Inflammatory macrophage treated with lipopolysaccharide for 4 hours (primary cell): ENCODE data around the gene COPG2.
"Not testable (repeated sequence)": the region's sequence is repeated elsewhere in the genome, so short reads cannot be mapped to it uniquely, and the experiment has no call there.

Source experiments
- DNase-seq: peaks from one replicate; pipeline ENCODE4 v3.0.0-alpha.2; 2020

Gene COPG2

GRCh38 chr7:130554481-130554880 lies 114.1 kb downstream of the COPG2 start:
- no peak for DNase-seq

DNA sequence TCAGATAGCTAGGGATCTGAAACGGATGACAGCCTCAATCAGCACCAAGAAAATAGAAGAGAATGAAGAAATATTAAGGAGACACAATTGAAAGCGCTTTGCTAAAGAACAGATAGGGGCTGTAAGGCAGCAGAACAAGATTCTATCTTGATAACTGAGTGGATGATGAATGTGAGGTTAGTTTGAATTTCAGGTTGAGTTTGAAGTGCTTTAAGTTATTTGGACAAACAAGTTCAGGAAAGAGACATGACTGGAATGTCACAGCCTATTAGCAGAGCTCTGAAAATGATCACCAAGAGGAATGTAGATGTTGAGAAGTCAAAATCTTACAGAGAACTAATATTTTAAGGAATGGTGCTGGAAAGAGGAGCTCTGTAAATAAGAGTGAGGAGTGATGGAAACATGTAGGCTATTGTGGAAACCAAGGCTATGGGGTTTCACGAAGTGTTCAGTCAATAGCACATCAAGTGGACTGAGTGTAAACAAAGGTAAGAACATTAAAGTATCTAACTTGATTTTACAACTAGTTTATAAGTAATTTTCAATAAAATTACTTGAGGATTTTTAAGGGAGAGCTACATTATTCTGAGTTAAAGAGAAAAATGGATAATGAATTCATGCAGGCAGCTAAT lies 115.0 kb downstream of the COPG2 start:
- DNase-seq, result no peak

- no peak for DNase-seq
These were observed 124.2 kb downstream of the COPG2 start for GRCh38 chr7:130544356-130544755.

- DNase-seq, result no peak
These were observed 125.0 kb downstream of the COPG2 start for GRCh38 chr7:130543487-130544010.

DNA sequence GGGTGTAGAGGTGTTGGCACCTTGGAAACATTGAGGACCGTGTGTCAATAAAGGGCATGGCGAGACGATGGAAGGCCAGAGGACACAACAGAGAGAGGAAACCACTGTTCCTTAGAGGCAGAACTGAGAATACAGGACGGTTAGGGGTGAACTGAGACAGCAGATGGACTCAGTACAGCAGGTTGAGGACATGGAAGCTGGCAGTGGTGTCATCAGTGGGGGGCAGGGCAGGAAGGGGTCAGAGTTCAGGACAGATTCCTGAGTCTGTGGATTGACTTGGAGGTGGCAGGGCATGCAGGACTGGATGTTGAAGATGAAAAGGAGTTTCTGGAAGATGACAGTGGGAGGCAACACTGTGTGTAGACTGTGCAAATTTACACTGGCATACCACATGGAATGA lies 126.3 kb downstream of the COPG2 start:
- not testable (repeated sequence) for DNase-seq

DNA sequence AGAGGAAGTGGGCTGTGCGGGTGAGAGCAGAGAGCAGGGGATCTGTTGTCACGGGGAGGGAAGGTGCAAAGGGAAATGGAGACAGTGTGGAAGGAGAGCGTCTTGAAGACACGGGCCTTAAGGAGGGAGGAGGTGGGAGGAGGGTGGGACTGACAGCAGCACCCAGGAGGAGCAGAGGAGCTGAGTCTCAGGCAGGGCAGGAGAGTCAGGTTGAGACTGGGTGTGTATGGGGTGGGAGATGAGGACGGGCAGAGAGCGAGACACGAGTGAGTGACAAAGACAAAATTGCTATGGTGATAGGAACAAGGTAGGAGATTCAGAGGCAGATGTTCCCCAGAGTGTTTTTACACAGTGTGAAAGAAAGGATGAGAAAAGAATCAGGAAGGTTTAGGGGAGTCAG lies 127.3 kb downstream of the COPG2 start:
- DNase-seq, result not testable (repeated sequence)

DNA sequence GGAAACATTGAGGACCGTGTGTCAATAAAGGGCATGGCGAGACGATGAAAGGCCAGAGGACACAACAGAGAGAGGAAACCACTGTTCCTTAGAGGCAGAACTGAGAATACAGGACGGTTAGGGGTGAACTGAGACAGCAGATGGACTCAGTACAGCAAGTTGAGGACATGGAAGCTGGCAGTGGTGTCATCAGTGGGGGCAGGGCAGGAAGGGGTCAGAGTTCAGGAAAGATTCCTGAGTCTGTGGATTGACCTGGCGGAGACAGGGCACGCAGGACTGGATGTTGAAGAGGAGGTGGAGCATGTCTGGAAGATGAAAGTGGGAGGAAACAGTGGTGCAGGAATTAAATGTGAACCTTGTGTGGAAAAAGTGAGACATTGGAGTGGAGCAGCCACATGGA lies 130.7 kb downstream of the COPG2 start:
- DNase-seq, result not testable (repeated sequence)

GRCh38 chr7:130529417-130529816 lies 139.1 kb downstream of the COPG2 start:
- no peak for DNase-seq

- not testable (repeated sequence) for DNase-seq
These were observed 140.7 kb downstream of the COPG2 start for GRCh38 chr7:130527752-130528355.

- no peak for DNase-seq
These were observed 143.9 kb downstream of the COPG2 start for GRCh38 chr7:130524628-130525027.

GRCh38 chr7:130523519-130524125 lies 144.9 kb downstream of the COPG2 start:
- DNase-seq, result not testable (repeated sequence)

DNA sequence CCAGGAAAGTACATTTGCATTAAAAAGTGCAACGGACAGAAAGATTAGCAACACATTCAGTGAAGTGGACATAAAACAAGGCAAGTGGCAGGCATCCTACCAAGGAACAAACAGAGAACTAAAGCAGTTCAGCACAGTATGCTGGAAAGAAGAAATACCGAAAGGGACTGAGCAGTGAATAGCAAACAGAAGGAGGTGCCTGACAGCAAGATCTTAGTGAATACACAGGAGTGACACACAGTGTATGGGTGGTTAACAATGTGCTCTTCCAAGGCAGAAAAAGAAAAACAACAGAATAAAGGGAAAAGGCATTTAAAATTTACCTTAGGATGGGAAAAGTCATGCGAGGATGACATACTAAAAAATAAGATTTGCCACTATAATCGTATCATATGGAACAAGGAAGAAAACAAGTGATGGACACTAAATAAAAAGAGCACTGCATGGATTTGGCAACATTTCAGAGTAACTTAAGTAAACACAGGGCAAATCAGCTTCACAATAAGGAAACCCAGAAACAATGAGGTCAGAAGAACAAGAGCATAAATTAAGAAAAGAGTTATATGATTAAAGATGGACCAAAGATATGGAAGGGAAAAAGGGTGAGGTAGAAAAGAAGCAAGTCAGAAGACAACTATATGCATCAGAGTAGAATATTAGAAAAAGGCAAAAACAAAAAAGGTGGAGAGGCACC lies 147.1 kb downstream of the COPG2 start:
- DNase-seq, result no peak

GRCh38 chr7:130515315-130516040 lies 153.1 kb downstream of the COPG2 start:
- no peak for DNase-seq

- no peak for DNase-seq
These were observed 155.1 kb downstream of the COPG2 start for GRCh38 chr7:130513447-130513846.

DNA sequence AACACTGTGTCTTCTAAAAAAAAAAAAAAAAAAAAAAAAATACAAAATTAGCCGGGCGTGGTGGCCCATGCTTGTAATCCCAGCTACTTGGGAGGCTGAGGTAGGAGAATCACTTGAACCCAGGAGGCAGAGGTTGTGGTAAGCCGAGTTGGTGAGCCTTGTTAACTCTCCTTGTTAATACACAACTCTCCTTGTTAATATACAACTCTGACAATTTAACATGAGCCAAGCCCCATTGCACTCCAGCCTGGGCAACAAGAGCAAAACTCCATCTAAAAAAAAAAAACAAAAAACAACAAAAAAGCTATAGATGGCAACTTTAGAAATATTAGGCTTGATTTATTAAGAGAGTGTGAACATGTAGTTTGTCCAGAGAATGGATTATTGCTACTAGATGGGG lies 156.5 kb downstream of the COPG2 start:
- not testable (repeated sequence) for DNase-seq

- DNase-seq, result no peak
These were observed 162.2 kb downstream of the COPG2 start for GRCh38 chr7:130506358-130506757.

DNA sequence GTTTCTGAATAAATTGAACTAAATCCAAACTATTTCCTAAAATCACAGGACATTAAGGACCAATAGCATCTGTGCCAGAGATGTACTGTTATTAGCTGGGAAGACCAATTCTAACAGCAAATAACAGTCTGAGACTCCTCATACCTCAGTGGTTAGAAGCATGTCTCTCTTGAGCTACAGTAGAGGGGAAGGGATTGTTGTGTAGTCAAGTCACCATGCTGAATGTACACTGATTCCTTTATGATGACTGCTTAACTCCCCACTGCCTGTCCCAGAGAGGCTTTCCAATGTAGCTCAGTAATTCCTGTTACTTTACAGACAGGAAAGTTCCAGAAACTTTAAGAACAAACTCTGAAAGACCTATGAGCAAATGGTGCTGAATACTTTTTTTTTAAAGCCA lies 162.8 kb downstream of the COPG2 start:
- DNase-seq, result no peak

DNA sequence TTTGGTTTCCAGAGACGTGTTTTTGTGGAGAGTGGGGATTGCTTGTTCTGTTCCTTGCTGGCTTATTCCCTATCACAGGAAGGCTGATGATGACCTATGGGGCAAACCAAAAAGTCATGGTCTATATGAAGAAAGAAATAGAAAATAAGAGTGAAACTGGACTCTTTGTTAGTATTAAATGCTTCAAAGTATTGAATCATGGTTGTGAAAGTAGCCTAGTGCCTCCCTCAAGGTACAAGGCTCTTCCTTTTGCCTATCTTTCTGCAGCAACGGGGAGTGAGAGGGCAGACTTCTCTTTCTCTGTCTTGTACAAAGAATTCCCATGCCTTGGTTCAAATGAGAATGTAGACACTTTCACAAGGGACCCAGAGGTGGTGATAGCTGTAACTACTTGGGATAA lies 167.6 kb downstream of the COPG2 start:
- no peak for DNase-seq

GRCh38 chr7:130500463-130500862 lies 168.1 kb downstream of the COPG2 start:
- no peak for DNase-seq

DNA sequence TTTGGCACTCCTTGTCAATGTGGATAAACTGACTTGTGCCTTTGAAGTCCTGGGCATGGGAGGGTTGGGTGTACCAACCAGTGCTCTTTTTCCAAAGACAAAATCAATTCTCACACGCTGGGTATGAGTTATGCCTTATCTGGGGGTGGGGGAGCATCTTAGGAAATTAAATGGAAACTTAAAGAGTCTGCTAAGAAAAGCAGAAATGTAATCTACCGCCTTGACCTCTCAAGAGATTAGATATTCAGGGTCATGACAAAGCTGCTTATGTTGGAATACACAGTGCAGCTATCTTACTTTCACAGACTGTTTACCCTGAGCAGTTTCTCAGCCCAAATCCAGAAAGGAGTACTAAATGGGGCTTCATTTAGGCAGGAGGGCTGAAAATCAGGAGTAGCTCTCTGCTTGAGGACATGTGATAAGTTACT lies 174.1 kb downstream of the COPG2 start:
- DNase-seq, result no peak

DNA sequence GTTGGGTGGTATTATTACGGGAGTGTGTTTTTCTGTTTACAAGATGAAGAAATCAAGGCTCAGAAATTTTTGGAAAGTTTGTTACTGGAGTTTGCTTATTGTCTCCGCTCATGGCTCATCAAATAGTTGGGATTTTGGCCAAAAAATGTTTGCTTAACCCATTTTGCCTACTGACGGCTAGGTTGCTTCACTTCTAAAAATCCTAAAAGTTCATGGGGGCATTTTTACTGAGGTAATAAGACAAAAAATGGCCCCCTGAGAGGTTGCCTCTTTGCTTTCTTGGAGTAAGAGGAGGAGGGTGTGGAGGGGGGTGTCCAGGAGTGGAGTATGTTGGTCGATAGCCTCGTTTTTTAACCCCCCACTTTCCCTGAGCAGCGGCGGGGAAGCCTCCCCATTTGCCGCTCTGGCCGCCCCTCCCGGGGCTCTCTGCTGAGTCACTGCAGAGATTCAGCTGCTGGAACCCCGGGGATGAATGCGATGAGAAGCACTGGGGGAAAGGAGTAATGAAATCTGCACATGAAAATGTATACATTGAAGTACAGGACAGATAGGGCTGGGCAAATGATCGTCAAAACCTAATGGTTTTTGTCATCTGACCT lies 175.2 kb downstream of the COPG2 start:
- DNase-seq, result no peak

DNA sequence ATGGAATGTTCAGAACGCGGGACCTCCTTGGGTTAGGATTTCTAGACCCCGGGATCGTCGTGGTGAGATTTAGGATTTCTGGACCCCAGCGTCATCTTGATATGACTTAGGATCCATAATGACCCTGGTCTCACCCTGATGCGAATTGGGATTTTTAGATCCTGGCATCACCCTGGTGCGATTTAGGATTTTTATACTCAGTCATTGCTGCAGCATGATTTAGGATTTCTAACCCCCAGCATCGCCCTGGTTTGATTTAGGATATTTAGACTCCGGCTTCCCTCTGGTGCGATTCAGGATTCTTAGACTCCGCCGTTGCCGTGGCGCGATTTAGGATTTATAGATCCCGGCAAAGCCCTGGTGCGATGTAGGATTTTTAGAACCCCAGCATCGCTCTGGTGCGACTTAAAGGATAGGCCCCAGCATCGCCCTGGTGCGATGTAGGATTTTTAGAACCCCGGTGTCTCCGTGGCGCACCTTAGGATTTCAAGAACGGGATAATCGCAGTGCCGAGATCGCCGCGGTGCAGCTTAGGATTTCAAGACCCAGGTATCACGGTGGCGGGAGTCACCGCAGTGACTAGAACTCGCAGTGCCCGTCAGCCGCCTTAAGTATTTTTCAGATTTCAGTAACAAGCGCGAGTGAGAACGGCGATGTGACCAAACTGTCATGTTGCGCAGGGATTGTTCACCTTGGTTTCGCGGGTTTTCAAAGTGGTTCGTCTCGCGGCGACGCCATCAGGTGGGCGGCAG lies 175.8 kb downstream of the COPG2 start:
- DNase-seq, result no peak
